ENCODE data around the gene ACSBG1.

The ACSBG1 gene

DNA sequence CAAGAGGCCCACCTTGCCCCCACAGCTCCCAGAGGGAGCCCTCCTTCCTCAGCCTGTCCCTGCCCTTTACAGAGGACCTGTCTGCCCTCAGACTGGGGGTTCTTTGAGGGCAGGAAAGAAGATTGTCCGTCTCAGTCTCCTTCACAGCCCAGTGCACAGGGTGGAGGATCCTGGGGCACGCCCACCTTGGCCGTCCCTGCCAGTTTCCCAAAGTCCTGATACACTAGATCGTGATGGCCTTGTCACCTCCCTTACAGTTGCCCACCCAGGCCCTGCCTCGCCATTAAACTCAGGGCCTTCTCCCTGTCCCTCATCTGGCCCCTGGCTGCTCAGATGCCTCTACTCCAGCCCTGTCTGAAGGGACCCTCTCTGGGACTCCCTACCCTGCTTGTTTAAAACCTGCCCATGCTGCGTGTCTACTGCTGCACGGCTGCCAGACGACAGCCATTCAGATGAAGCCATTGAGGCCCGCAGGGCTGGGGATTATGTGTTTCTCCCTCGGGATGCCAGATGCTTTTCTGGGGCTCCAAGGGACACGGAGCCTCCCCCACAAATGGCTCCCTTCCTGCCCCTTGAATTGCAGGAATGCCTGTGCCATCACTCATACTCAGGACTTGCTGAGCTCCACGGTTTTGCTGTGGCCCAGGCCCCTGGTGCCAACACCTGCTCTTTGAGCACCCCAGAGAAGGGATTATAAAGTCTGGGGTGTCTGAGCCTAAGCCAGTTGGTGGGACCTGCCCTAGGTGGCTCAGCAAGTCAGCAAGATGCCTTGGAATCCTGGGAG is 27.8 kb downstream of the ACSBG1 start:
- intact Hi-C loops (cut with DNase I), result no loop called here
- DNase-seq, result peak in 1 of 10 donors; percentile 59

DNA sequence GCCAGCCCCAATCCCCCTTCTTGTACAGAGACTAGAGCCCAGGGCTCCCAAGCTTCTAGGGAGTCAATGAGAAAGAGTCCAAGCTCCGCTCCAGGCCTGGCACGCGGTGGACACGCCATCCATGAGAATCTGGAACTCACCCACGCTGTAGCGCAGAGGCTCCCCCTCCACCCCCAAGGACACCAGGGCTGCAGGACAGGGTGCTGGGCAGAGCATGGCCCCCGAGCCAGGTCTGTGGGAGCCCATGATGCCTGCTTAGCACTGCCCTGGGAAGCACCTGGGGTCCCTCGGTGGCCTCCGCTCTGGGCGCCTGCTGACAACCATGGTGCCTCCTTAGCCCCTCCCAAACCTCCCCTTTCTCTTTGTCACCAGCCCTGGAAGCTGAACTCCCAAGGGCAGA is 28.5 kb downstream of the ACSBG1 start:
- intact Hi-C loops (cut with DNase I), result no loop called here
- peak in 2 of 10 donors; percentile 68 to 84 for DNase-seq

DNA sequence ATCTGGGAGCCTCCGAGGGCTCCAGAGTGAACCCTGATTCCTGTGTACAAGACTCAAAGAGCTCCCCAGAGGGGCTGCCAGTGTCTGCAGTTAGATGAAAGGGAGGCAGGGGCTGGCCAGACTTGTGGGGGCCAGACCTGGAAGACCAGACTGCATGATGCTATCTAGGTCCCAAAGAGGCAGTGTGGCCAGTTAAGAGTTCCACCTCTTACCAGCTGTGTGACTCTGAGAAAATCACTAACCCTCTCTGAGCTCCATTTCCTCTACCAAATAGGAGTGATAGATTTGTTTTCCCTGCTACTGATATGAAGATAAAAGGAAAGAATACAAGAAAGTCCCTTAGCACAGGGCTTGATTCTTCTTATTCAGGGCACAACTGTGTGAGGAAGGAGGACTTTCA is 29.0 kb downstream of the ACSBG1 start:
- DNase-seq, result no peak

DNA sequence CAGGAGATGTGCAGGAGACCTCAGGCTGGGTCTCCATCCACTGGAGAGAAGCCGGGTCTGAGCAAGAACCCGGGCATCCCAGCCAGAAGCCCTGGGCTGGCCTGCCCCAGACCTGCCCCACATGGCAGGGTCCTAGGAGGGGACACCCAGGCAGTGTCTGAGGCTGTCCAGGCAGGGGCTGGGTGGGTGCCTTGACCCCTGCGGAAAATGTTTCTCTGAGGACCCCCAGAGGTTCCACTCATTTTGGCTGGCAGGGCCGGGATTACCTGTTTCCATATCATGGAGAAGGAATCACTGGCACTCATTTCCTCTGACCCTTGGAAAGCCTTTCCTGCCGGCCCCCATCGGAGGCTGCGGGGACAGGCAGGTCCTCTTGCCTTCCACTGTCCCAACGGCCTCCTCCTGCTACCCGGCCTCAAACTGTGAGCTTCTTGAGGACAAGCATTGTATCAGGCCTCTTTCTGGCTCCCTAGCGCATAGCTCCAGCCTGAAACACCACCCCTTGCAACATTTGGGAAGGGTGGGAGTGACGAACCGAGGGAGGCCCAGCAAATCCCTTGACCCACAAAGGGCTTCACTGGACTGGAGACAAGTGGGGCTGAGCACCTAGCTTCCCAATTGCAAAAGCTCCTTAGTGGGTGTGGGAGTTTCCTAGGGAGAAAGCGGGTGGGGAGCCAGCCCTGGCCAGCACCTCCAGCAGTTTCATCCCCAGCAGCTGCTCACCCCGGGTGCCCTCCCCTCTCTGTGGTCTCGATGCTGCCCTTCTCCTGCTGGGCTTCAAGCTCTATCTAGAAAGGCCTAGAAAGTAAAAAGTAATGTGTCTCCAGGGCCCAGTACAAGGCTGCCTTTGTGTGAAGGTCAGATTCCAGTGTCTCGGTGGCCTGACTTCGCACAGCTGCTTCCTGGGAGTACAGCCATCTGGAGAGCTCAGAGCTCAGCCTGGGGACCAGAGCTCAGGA is 29.7 kb downstream of the ACSBG1 start:
- peak in 6 of 10 donors; percentile 43 to 92 (median 69) for DNase-seq
- intact Hi-C loops (cut with DNase I), result no loop called here

More for the DNA sequence above, 29.0 kb downstream of the ACSBG1 start:
- intact Hi-C loops (cut with DNase I), result no loop called here

DNA sequence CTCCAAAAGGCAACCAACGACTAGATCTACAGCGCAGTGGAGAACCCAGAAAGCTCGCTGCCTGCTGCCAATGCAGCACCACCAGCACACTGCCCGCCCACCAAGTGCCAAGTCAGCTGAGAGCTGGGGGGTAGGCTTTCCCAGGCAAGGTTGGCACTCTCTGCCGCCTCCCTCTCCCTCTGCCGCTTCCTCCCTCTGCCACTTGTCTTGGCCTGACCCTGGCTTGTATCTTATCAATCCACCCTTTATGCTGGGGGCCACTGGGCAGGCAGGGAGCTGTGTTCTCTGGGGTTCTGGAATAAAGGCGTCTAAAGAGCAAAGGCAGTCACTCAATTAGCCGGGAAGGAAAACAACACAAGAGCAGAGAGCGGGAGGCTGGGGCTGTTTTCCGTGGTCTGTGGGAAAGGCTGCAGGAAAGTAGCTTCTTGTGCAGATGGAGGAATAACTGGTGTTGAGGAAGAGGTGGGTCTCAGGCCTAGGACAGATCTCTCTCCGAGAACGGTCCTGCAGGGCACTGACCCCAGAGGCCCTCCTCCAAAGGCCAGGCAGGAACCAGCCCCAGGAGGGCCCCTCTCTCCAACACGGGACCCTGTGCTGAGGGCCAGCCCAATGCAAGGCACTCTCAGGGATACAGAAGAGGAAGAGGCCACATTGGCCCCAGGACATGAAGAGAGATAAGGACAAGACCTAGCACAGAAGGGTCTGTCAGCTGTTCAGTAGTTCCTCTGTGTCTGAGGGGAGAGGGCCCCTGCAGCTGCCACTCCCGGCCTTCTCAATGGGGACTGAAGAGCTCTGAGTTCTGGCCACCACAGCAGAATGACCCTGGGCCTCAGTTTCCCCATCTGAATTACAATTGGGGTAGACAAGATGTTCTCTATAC is 30.8 kb downstream of the ACSBG1 start:
- intact Hi-C loops (cut with DNase I), result no loop called here
- peak; percentile 50 to 94 (median 64) for DNase-seq

DNA sequence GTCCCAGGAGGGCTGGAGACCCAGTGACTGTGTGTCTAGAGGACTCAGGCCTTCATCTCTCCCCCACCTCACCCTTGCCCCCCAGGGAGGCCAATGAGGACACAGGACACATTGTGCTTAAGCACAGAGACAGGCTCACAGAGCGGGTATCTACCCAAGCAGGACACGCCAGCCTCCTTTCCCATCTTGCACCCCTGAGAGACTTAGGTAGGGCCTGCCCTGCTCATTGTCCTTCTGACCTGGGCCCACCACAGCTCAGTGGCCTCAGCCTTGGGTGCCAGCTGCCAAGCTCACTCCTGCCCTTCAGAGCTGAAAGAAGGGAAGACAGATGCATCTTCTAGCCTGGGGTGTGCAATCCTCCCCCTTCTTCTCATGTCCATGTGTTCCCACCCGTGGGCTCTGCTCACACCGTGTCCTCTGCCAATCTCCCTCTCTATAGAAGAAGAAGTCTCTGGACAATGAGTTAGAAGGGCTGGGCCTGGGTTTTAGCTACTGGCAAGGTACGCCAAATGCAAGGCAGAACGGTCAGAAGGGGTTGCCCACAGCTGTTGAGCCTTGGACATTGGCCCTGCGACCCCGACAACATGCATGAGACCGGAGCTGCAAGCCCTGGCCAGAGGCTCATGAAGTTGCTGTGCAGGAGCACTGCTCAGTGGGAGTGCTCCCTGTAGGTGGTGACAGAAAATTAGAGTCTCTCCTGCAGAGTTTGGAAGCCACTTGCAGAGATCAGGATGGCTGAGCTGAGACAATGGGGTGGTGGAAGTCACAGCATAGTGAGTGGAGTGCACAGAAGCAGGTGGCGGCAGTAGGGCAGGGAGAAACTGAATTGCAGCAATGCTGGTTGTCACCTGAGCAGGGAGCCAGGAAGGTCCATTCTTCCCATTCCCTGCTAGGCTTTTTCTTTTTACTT is 32.8 kb downstream of the ACSBG1 start:
- DNase-seq, result peak in 1 of 10 donors; percentile 50
- intact Hi-C loops (cut with DNase I), result no loop called here

DNA sequence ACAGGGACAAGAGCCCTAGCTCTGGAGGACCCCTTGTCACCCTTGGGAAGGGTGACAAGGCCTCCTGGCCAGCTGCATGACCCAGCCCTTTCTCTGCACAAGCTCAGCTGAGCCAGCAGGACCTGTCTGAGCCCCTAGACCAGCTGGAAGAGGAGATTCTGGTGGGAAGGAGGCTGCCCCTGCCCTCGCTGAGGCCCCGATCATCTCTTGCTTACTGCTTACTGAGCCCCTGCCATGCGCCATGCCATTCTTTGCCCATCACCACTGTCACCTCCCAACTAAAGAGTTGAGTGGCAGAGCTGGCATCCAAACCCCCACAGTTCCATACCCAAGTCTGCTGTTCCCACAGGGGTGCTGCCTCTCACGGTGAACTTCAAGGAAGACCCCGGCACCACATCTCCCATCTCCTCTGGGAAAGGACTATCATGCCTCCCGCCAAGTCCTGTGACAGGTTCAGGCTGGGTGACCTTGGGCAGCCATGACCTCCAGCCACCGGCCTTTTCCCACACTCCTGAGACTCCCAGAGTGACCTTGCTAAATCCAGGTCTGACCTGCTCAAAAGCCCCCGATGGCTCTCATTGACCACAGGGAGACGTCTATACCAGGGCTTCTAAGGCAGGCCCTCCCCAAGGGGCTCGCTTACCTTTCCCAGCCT is 34.0 kb downstream of the ACSBG1 start:
- intact Hi-C loops (cut with DNase I), result no loop called here
- peak in 1 of 10 donors; percentile 61 for DNase-seq

DNA sequence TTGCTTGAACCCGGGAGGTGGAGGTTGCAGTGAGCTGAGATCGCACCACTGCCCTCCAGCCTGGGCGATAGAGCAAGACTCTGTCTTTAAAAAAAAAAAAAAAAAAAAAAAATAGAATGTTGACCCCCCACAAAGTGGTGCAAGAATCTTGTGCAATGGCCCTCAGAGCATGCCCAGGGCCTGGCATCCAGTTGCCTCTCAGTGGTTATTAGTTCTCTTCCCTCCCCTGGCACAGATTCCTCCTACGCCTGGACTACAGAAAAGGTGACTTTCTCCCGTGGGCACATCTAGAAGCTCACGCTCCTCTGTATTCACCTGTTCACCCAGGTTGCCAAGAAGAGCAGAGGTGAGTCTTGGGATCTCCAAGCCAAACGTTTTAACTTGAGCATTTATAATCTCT is 36.7 kb downstream of the ACSBG1 start:
- intact Hi-C loops (cut with DNase I), result no loop called here
- DNase-seq, result peak in 1 of 10 donors; percentile 13

DNA sequence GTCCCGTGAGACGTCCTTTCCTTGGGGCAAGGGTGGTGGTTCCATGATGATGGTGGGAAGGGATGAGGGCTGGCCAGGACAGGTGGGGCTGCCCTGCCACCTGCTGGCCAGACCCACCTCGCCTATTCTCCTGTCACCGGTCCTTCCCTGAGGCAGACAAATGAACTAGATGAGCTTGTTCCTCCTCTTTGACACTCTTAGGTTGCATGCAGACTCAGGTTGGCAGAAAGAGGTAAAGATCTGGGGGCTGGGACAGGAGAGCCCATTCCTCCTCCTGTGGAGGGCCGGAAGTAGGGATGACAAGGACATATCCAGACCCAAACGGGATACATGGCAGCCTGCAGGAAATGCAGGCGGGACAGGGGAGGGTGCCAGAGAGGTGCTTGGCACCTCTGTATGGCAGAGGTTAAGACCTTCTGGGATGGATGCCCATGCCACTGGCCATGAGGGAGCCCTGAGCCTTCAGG is 38.6 kb downstream of the ACSBG1 start:
- intact Hi-C loops (cut with DNase I), result no loop called here
- peak in 2 of 10 donors; percentile 14 to 73 for DNase-seq

DNA sequence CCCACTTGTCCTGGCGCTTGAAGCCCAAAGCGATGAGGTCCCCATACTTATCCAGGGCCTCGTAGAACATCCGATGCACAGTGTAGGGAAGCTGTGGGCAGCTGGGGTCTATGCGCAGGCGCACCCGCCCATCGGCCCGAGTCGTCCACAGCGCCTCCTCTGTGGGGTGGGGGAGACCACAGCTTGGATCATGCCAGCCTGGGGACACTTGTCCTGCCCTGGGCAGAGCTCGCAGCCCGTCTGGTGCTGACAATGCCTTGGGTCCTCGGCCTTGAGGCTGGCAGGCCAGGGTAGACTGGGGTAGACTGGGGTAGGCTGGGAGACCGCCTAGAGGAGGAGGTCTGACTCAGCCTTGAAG is 39.8 kb downstream of the ACSBG1 start:
- intact Hi-C loops (cut with DNase I), result no loop called here
- DNase-seq, result no peak

DNA sequence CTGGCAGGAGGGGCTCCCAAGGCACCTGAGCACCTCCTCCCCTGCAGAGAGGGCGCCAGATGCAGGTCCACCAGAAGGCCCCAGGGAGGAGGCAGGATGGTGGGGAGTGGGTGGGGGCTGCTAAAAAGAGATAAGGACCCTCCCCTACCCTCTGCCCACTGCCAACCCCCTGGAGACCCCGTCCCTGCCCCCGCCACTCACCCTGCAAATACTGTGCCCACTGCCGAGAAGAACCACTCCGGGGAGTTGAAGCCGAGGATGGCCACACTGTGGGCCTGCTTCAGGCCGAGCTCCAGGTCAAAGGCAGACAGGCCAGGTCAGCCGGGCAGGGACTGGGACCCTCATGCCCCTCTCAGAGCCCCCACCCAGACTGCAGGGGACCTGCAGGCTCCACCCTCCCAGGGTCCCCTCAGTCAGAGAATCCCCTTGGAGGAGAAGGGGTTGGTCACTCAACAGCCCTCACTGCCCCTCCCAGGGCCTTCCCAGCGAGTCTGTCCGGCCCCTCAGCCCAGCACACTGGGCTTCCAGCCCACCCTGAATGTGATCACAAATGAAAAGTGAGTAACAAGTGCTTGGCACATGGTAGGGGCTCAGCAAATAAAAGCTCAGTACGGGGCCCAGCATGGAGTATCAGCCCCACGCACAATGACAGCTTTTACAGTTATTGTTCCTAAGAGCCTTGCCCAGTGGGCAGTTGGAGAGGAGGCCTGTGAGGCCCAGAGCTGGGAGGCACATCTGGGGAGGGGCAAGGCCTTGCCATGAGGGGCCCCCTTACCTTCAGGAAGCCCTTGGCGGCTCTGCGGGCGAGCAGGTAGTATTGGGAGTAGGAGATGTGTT is 40.4 kb downstream of the ACSBG1 start:
- peak in 2 of 10 donors; percentile 2 to 7 for DNase-seq
- intact Hi-C loops (cut with DNase I), result no loop called here

DNA sequence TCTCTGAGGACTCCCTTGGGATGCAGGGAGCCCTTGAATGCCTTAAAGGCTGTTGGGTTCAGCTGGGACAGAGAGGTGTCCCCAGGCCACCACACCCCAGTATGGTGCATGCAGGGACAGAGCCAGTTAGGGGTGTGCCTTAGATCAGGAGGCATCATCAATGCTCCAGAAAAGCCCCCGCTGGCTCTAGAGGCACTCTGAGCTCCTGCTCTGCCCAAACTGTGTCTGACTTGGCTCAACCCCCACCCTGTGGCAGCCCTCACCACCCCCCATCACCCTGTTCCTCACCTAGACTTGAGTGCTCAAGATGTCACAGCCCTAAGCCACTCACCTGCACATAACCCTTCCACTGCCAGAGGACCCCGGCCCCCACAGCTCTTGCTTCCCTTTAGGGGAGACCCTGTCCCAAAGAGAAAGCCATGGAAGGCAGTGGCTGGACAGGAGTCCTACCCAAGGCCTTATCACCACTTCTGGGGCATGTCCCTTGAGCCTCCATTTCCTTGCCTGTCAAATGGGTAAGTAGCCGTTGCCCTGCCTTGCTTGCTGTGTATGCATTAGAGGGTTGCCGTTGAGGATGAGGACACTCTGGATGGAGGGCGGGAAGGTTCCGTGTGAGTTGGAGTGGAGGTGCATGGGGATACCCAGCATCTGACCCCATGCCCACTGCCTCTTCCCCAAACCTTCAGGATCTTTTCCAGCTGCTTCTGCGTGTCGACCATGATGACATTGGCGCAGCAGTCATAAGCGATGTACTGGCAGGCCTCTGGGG is 41.4 kb downstream of the ACSBG1 start:
- intact Hi-C loops (cut with DNase I), result no loop called here
- DNase-seq, result peak in 1 of 10 donors; percentile 0

DNA sequence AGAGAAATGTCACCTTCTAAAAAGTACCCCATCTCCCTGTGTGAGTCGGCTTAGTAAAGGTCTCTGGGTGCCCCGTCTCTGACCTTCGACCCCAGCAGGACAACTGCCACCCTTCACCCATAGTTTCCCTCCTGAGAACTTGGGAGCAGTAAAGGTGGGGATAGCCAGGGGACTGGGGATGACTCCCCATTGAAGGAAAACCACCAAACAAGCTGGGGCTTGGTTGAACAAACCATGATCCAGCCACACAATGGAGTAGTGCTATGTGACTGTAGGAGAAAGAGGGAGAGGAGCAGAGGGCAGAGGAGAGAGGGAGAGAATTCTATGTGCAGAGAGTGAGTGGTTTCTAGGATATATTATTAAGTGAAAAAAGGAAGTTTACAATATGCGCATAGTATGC is 51.5 kb downstream of the ACSBG1 start:
- intact Hi-C loops (cut with DNase I), result no loop called here
- no peak for DNase-seq

DNA sequence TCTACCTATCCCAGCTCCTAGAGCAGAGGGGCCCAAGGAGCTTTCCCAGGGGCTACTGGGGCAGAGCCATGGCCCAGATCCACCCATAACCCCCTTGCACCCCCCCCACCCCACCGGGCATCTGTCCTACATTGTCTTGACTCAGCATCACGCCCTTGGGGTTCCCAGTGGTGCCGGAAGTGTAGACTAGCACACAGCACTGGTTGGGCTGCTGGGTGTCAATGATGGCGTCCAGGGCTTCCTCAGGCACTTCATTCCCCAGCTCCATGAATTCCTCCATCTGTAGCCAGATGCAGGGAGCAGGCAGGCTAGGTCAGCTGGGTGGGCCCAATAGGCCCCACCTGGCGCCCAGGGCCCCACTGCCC is 52.0 kb downstream of the ACSBG1 start:
- no peak for DNase-seq
- intact Hi-C loops (cut with DNase I), result no loop called here

DNA sequence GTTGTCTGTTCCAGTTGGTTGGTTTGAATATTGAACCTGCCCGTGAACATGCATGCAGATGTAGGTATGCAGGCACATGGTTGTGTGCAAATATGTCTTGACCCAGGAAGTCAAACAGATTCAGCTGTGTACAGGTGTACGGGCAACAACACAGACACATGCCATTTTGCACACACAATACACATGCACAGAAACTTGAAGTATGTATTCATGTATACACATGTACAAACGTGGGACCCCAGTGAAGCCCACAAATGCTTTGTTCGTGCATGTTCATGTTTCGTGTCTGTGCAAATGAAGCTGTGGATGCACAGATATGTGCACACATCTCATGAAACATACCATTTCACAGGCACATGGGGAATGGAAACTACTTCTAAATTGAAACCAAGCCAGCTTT is 54.5 kb downstream of the ACSBG1 start:
- DNase-seq, result no peak
- intact Hi-C loops (cut with DNase I), result loop anchor here (5.0 kb wide), 1 partner anchor 48 kb away; the partner anchor contains the start of gene CIB2

DNA sequence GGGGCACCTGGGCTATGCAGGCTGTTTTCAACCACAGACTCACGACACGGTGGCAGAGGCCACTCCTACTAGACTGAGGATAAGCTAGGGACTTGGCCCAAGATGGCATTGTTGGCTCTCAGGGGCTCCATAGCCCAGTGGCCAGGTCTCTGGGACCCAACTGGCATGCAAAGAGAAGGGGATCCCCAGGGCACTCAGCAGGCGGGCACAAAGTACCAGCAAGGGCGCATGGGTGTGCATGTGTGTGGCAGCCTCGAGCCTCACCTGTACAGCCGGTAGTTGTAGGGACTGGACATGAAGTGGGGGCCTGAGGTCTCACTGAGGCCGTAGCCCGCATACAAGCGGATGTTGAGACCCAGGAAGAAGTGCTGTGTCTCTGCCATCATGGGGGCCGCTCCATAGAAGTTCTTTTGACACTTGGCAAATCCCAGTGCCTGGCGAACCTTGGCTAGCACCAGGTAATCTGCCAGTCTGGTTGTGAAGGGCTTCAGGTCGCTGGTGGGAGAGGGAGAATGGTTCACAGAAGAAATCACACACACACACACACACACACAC is 55.0 kb downstream of the ACSBG1 start:
- DNase-seq, result no peak
- intact Hi-C loops (cut with DNase I), result loop anchor here (5.0 kb wide), 1 partner anchor 47 kb away; the partner anchor contains the start of gene CIB2

DNA sequence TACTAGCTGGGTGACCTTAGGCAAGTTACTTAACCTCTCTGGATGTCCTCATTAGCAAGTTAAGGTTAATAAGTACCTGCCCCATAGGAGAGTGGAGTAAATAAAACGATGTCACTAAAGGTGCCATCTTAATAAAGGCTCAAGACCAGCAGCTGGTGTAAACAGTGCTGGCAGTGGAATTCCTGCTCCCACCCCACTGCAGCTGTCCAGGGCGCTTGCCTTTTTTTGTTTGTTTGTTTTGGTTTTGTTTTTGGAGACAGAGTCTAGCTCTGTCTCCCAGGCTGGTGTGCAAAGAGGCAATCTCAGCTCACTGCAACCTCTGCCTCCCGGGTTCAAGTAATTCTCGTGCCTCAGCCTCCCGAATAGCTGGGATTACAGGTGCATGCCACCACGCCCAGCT is 56.3 kb downstream of the ACSBG1 start:
- intact Hi-C loops (cut with DNase I), result loop anchor here (5.0 kb wide), 1 partner anchor 46 kb away; the partner anchor contains the start of gene CIB2
- no peak for DNase-seq
